Stimulated activated CD4-positive, alpha-beta T cell treated with anti-CD3 and anti-CD28 coated beads, Interleukin-4, amount 100 ng/mL, for 4 hours (primary cell): ENCODE data around the gene MVK.
A peak's percentile ranks its signal among the peaks of the same experiment; 100 is the strongest.

Source experiments
- DNase-seq, 2 experiments: peaks; one replicate each; pipeline ENCODE4 v3.0.0-alpha.2; 2020

The MVK gene

DNA sequence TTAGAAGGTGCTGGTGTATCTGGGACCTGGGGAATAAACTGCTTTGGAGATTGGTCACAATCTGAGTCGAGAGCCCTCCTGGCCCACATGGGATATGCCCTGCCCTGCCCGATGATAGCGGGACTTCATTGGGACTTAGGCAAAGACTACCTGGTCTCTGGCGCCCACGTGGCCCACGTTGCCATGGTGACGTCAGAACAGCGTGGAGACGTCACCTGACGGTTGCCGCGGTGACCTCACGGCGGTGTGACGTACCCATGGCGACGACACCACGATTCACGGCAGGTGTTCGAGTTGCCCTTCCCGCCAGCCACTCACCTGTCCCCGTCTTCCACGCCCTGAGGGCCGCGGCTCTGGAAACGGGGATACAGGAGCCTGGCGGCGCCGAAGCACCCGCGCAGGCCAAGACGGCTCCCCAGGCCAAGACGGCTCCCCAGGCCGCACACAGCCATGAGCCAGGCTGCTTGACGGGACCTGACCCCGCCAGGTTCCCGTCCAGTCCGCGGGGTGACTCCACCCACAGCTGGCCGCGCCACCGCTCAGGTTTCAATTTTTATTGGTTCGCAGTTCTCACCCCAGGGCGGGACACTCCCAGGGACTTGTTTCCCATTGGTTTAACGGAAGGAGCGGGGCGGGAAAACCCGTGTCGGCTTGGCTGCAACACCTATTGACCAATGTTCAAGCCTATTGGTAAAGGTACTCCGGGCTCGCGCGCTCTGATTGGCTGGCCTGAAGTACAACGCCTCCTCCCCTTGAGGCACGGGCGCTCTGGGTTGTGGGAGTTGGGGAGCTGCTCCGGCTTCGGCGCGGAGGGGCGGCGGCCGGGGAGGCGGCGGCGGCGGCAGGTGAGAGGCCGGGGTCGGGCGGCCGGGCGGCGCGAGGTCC lies at the start of gene MVK, which contains the start of gene MMAB:
Gene MVK (plus strand): TSS at position 766 of the 885 bp plus-strand sequence. CDS start 1,029 bp downstream, outside the sequence.
Gene MMAB (minus strand): TSS at position 476 of the 885 bp plus-strand sequence. CDS start 24 bp downstream, at position 452.
- peak; percentile 94 to 99 for DNase-seq

DNA sequence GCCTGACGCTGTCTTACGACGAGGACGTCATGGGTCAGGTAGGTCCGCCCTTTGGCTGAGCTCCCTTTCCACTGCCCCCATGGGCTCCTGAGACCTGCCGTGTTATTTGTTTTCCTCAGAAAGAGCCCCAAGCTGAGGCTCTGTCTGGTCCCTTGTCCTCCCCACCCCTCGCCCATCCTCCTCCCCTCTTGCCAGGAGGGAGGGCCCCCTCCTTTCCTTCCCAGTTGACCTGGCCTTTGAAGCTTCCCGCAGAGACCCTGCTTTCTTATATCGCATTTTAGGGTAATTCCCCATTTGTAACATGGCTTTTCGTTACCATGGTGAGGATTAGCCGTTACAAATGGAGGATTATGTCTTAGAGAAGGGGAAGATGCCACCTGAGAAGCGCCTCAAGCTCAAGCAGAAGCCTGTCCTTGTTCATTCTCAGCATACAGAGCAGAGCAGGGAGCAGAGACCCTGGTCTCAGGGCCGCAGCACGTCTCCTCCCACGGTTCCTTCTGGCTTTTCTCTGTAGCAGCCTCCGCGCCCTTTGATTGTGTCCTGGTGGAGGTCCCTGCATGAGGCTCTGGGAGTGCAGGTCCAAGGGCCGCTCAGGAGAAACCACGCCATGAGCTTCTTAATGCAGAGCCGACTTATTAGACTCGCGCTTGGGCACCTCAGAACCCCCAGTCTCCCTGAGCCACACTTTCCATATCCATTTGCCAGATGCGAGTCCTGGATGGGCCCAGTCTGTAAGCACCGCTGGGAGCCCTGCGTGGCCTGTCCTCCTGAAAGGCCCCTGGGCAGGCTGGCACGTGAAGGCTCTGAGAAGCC lies 48.9 kb upstream of the MVK start:
- DNase-seq = no peak

DNA sequence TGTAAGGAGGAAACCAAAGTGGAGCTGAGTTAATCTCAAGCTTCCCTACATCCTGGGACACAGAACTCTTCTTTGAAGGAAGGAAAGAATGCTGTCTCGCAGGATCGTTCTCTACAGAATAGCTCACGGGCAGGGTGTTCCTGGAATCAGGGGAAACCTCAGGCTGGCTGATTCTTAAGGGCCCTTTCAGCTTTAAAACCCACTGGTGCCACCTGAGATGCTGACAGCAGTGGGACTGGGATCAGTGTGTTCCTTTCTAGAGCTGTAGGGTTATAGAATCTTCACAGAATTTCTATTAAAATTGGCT lies 48.4 kb upstream of the MVK start:
- DNase-seq = no peak

DNA sequence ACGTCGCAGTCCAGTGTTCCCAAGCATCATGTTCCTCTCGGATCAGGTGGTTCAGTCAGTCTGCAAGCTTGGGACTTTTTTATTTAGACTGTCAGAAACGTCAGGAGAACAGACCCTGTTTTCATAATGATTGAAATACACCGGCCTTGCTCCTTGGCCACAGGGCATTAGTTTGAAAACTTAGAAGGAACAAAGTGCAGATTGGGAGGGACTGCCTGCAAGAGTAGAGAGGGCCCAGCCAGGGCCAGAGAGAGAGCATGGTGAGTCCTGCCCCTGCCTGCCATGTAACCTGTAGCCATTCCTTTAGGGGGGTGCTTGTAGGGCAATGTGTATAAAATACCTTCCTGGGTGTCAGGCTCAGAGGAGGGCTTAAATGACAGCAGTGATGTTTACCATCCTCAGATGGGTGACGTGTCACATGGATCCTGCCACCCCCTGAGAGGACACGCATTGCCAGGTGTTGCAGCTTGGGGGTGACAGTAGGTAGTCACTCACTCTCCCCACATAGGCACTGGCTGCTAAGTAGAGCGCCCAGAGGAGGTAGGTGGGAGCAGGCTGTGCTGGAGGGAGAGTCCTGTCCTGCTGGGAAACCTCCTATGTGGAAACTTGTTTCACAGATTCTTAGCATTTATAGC lies 46.0 kb upstream of the MVK start:
- no peak for DNase-seq

DNA sequence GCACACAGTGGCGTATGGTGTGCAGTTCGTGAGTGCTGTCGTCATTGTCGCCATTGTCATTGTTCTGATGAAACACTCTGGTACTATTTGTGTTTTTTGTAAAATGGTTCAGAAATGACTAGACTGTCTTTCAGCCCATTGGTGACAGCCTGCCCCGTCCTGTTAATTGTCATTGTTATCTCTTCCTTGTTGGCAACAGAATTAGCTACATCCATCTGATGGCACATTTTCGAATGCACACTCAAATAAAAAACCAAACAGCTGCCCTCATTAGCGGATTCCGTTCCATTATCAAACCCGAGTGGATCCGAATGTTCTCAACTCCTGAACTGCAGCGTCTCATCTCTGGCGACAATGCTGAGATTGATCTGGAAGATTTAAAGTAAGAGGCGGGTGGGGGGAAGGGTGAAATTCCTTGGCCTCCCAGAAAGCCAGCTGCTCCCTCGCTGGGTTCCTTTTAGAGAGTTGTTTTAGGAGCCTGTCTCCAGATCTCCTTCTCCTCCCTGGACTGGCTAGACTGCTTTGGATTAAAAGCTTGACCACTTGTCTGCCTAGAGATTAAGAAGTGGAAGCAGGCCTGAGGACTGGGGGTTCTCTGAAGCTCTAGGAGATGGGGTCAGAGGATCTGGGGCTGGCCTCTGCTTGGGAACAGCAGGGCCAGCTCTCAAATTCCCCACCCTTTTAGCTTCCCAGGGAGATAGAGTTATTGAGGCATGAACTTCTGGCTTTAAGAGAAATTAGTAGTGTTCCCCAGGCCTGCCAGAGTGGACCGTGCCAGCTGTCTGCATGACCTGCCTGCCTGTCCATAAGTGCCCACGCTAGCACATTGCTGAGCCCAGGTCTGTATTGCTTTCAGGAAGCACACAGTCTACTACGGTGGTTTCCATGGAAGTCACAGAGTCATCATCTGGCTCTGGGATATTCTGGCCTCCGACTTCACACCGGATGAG lies 43.6 kb upstream of the MVK start:
- no peak for DNase-seq

DNA sequence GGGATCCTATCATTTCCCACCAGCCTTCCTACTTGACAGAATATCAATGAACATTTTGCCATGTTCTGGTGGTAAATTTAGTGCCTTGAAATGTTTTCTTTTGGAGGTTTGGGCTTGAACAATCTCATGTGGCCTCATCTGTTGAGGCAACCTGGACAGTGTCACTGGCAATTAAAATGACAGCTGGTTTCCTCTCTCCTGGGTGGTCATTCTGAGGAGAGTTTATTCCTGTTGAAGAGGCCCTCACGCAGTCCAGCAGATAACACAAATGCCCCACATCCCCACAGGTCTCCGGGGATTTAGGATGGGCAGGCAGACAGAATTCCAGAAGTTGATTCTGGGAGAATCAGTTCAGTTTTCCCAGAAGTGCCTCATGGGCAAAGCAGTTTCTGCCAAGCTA lies 42.2 kb upstream of the MVK start:
- no peak for DNase-seq

DNA sequence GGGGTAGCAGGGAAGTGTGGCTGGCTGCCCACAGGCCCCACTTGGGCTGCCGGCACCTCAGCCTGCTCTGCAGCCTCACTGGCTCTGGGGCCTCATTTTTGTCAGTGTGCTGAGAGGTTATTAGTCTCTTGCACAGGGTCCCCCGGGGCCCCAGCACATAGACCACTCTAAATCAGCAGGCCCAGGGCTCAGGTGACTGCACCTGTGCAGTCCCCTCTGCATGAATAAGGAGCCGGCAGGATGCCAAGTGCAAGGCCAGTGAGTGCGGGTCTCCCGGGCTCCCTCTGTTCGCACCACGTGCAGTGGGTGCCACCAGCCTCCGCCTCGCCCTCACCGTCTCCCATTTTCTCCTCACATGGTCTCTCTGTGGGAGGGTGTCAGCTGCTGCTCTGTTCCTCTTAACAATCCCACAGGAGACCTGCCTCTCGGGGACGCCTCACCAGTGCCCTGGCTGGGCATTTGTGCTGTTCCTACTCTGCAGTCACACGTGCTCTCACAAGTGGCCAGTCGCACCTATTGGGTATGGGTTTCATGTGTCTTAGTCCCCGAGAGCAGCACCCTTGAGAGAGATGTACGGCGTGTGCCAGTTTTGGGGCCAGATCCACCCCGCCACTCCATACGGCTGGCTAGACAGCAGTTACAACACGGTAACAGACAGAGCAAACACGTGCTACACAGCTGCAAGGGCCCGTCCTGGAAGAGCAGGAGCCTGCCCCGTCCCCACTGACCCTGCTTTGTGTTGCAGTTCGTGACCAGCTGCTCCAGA lies 40.7 kb upstream of the MVK start:
- DNase-seq = no peak

DNA sequence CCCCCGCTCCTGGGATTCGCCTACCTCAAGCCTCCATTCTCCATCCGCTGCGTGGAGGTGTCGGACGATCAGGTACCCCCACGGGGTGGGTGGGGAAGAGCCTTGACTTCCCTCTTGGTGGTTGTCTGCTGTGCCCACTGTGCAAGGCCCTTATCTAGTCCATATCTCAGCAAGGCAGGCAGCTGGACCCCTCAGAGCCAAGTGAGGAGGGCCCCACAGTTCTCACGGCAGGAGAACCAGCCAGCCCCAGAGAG lies 40.2 kb upstream of the MVK start:
- DNase-seq = no peak

DNA sequence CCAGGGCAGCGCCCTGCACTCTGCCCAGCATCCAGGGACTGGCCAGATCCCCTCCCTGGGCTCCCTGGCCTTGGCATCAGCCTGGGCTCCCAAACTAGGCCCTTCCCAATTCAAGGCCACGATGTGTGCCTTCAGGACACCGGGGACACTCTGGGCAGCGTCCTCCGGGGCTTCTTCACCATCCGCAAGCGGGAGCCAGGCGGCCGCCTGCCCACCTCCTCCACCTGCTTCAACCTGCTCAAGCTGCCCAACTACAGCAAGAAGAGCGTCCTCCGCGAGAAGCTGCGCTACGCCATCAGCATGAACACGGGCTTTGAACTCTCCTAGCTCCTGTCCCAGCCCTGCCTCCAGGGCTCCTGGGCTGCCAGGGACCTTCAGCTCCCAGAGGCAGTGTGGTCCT lies 39.1 kb upstream of the MVK start:
- DNase-seq = no peak

DNA sequence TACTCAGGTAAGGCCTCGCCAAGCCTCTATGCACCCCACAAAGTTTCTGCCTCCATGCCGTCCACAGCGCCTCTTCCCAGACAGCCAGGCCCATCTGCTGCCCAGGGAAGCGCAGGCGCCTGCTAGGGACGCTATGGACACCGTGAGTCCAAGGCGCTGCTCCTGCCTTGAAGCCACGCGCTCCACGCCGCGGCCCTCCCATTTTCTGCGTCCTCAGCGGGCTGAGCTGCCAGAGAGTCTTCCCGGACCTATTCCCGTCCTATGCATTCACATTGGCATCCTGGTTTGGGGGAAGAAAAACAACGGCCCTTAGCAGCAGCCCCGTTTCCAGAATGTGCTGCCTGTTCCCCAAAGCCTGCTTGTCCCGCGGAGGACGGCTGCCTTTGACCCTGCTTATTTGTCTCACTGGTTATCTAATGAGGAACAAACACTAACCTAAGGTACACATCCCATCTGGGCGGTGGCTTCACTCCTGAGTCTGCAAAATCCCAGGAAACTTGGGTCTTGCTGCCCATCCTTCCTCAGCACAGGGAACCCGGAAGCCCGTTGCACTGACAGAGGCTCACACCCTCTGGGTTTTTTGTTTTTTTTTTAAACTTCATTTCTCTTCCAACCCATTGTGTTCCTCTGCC lies 38.2 kb upstream of the MVK start:
- DNase-seq = no peak

DNA sequence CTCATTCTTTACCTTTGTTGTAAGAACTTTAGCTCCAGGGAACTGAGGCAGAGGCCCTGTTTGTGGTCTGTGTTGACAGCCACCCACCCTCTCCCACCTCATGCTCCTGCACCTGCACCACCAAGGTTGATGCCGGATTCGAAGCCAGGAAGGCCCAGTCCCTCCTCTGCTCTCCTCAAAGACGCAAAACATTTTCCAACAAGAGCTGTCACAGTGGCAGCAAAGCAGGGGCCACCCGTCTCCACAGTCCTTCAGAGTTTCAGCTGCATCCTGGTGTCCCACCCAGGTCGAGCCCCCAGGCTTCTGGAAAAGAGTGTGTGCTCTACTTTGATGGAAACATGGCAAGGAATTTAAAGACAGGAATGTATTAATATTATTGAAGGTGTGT lies 37.7 kb upstream of the MVK start:
- no peak for DNase-seq

DNA sequence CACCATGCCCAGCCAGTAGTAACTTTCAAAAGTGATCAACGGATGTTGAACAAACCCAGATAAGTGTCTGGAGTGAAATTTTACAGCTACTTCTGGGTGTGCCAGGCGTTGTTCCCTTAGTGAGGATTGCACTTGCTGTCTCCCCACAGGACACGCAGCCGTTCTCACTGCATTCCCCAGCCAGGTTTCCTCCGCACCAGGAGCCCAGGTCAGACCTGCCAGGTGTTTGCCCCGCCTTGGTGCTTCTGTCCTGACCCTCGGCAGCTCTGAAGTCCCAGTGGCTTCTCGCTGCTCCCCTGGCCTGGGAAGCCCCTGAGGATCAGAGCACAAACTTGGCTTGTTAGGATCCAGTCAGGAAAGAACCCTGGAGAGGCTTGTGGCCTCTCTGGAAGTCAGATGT lies 36.5 kb upstream of the MVK start:
- DNase-seq = no peak

DNA sequence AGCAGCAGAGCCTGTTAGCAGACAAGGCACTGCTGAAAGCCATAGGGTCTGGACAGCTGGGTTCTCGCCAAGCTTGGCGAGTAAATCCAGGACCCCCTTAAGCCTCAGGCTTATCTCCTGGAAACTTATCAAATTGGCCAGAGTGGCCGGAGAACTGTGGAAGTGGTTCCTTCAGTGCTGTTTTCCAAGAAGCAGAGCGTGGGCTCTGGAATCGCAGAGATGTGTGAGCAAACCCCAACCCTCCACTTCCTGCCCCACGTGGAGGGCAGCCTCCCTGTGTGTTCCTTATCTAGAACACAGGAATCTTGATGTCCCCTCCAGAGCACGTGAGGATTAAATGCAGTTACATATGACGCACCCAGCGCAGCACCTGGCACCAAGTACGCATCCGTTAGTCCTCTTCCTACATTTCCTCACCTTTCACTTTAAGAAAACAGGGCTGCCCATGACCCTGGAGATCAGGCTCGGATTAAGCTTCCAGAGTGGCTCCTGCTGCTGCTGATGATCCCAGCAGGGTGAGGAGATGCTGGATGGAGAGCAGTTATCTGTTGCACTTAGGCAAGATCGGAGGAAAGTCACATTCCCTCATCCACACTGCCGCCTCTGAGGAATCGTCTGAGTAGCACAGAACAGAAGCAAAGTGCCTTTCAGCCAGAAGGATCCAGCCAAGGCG lies 35.3 kb upstream of the MVK start:
- no peak for DNase-seq

DNA sequence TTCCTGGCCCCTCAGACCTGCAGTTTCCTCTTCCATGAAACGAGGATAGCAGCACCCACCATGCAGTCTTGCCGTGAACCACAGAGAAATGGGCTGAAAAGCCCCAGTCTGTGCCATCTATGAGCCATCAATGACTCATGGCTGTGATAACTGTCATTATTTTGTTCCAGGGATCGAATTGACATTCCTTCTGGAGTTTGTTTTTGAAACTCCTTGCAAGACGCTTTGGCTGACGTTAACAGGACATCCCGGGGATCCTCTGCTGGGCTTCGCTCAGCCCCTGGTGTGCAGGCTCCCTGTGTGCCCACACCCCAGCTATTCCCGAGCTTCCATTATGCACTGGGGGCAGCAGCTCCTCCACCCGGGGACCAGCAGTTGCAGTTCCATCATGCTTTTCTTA lies 34.1 kb upstream of the MVK start:
- DNase-seq = no peak

DNA sequence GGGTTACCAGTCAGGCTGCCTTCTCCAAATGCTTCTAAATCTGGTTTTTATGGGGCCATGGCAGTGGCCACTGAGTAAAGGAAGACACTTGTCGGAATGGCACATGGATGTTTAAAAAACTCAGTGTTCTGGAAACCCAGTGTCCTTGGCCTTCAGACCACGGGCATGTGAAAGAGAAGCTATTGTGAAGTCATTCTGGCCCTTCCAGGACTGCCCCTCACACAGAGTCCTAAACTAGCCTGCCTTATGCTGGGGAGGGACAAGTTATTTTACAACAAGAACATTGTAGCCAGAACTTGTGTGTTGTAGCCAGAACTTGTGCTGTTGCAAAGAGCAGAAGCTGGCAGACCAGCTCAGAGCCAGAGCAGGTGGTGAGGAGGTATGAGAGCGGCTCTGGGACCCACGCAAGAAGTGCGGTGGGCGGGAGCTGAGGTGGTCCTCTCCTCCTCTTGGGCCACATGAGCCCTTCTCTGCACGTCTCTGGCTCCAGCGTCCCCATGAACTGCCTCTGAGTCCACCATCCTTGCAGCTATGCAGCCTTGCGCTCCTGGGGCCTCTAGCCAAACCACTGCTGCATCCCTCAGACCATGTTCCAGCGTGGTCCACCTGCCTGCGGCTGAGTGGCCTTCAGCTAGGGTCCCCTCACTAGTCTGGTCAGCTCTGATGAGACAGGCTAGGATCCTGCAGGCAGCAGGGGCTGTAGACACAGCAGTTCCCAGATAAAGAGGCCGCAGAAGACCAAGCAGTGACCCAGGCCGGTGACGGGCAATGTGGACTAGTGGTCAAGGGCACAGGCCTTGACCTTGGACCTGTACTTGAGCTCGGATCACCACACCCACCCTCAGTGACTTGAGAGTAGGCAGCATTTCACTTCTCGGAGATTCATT lies 32.8 kb upstream of the MVK start:
- DNase-seq = no peak

DNA sequence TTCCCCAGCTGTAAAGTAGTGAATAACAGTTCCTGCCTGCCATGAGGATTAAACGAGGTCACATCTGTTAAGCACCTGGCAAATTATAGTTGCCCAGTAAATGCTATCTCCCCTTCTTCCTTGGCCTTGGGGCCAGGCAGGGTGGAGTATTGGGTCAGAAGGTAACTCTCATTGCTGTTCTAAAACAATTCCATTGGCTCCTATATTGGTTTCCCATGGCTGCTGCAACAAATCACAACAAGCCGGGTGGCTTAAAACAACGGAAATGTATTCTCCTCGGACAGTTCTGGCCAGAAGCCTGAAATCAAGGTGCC lies 32.2 kb upstream of the MVK start:
- no peak for DNase-seq

DNA sequence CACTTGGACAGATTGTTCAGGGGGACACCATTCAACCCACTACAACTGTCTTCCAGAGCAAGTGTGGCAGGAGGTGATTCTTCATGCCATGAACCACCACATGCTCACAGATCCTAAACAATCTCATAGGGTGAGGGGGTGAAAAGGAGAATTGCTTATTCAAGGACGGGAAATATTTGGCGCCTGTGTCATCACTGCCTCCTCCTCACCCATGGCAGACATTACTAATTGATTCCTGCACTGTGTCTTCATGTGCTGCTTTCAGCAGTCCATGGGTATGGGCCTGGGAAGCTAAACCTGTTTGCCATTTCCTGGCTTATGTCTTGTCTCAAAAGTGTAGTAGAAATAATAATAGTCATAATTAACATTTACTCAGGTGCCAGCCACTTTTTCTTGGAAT lies 31.6 kb upstream of the MVK start:
- DNase-seq = no peak

DNA sequence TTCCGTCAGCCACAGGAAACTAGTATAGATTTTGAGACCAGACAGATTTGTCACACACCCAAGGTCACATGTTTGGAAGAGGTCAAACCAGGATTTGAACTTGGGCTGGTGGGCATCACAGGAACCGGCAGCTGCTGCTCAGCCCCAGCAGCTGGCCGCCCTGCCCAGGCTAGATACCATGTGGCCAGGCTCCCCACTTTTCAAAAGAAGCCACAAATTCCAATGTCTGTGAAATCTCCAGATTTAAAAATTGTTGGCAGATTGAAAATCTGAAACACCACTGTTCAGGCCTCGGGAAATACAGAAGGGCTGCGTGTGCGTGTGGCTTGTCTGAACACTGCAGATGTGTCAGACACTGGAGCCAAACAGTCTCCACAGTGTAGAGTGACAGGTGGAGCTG lies 30.7 kb upstream of the MVK start:
- DNase-seq = no peak

DNA sequence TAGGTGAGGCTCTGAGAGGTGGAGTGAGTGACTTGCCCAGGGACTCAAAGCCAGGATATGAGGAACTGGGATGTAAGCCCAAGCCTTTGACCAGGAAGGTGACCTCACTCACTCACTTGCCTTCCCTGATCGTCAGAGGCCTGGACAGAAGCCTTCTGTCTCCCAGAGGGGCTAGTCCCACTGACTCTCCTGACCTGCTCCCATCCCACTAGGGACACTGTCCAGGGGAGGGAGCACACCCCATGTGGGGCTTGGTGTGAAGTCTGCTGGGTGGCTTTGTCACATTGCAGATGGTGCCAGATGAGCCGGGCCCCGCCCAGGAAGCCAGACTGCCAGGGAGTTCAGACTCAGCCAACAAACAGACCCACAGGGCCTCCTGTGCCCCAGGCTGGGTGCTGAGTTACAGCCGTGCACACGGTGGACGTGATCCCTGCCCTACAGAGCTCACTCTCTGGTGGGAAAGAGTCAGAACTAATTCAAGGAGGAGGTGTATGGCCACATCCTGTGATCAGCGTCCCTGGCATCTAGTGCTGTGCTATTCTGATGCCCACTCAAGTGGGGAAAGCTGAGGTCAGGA lies 28.6 kb upstream of the MVK start:
- no peak for DNase-seq

DNA sequence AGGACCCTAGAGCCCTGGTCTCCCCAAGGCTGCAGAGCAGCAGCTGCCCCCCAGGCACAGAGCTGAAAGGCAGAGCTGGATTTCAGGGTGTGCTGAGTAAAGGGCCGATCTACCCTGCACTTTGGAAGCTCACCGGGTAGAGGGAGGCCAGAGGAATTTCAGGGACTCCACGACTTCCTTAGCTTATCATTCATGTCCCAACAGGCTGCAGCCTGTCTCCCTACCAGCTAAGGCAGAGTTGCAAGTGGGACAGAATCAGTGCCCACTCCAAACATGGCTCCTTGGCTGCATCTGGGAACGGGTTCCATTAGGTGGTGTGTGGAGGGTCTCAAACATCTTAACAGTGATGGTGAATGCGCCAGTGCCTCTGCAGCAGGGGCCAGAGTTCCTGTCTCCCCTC lies 27.8 kb upstream of the MVK start:
- DNase-seq = no peak
